GM12891 (cell line): ENCODE measurements around the gene CYBB.

Experiments used
- PAX5 ChIP-seq: IDR thresholded peaks from 2 replicates; pipeline ENCODE4 v1.6.1; 2011; ENCODE audit warnings: low read length, moderate library complexity, mild to moderate bottlenecking; ENCODE audit not compliant: insufficient read depth, severe bottlenecking
- POLR2A ChIP-seq: IDR thresholded peaks from 2 replicates; pipeline ENCODE4 v1.6.1; 2011; ENCODE audit warnings: low read depth, low read length, control low read depth
- POLR2AphosphoS5 ChIP-seq: IDR thresholded peaks from 2 replicates; pipeline ENCODE4 v1.6.1; 2011; ENCODE audit warnings: low read depth, low read length, control low read depth
- TAF1 ChIP-seq: IDR thresholded peaks from 2 replicates; pipeline ENCODE4 v1.6.1; 2011; ENCODE audit warnings: low read depth, low read length, control low read depth

GRCh38 chrX:37752281-37752680 lies 27.6 kb upstream of the CYBB start:
- TF ChIP-seq POLR2A (no peak), POLR2AphosphoS5 (no peak), TAF1 (no peak), PAX5 (no peak)
